RCC 7860 (cell line): ENCODE results near the gene EPHB1.

Experiments
- DNase-seq: peaks from one replicate; pipeline ENCODE4 v3.0.0-alpha.2; 2015; ENCODE audit warnings: low spot score
- FAIRE-seq: peaks from 2 replicates; lab custom pipeline; 2012; peaks lifted over from hg19 to GRCh38; lab: Jason Lieb, UNC

The EPHB1 gene

GRCh38 chr3:134804508-134805480 lies 9.7 kb downstream of the EPHB1 start:
- no peak for DNase-seq
- no peak for FAIRE-seq

- DNase-seq (no peak), FAIRE-seq (no peak)
Measured at GRCh38 chr3:134807189-134807588, 12.1 kb downstream of the EPHB1 start.

GRCh38 chr3:134808835-134809234 lies 13.8 kb downstream of the EPHB1 start:
- FAIRE-seq, result no peak

GRCh38 chr3:134809427-134810051 lies 14.5 kb downstream of the EPHB1 start:
- no peak for FAIRE-seq

More at GRCh38 chr3:134808835-134809234, 13.8 kb downstream of the EPHB1 start:
- DNase-seq, result no peak

GRCh38 chr3:134810052-134810435 lies 15.0 kb downstream of the EPHB1 start:
- no peak for DNase-seq
- no peak for FAIRE-seq

More at GRCh38 chr3:134809427-134810051, 14.5 kb downstream of the EPHB1 start:
- DNase-seq, result no peak

GRCh38 chr3:134810850-134811249 lies 15.8 kb downstream of the EPHB1 start:
- FAIRE-seq, result no peak
- DNase-seq, result no peak

GRCh38 chr3:134813618-134814017 lies 18.6 kb downstream of the EPHB1 start:
- no peak for FAIRE-seq
- no peak for DNase-seq

- FAIRE-seq, result no peak
- DNase-seq, result no peak
Measured at GRCh38 chr3:134815519-134815918, 20.5 kb downstream of the EPHB1 start.

- no peak for FAIRE-seq
- no peak for DNase-seq
Measured at GRCh38 chr3:134816623-134817022, 21.6 kb downstream of the EPHB1 start.

GRCh38 chr3:134817297-134817696 lies 22.2 kb downstream of the EPHB1 start:
- no peak for FAIRE-seq
- no peak for DNase-seq

- no peak for FAIRE-seq
Measured at GRCh38 chr3:134820994-134821393, 25.9 kb downstream of the EPHB1 start.

GRCh38 chr3:134822090-134822489 lies 27.0 kb downstream of the EPHB1 start:
- FAIRE-seq, result no peak
- no peak for DNase-seq

More at GRCh38 chr3:134820994-134821393, 25.9 kb downstream of the EPHB1 start:
- DNase-seq, result no peak

GRCh38 chr3:134823679-134824078 lies 28.6 kb downstream of the EPHB1 start:
- FAIRE-seq, result no peak
- no peak for DNase-seq

GRCh38 chr3:134824791-134825190 lies 29.7 kb downstream of the EPHB1 start:
- FAIRE-seq, result no peak
- no peak for DNase-seq

- FAIRE-seq (no peak), DNase-seq (no peak)
Measured at GRCh38 chr3:134827213-134827612, 32.2 kb downstream of the EPHB1 start.

- no peak for DNase-seq
- FAIRE-seq, result no peak
Measured at GRCh38 chr3:134829721-134830120, 34.7 kb downstream of the EPHB1 start.

- FAIRE-seq (no peak), DNase-seq (no peak)
Measured at GRCh38 chr3:134832585-134832984, 37.5 kb downstream of the EPHB1 start.

- no peak for FAIRE-seq
- no peak for DNase-seq
Measured at GRCh38 chr3:134833453-134834163, 38.5 kb downstream of the EPHB1 start.

- FAIRE-seq (no peak), DNase-seq (no peak)
Measured at GRCh38 chr3:134836921-134837320, 41.9 kb downstream of the EPHB1 start.

GRCh38 chr3:134838599-134838998 lies 43.5 kb downstream of the EPHB1 start:
- DNase-seq (no peak), FAIRE-seq (no peak)

- FAIRE-seq, result no peak
- DNase-seq, result no peak
Measured at GRCh38 chr3:134839422-134839821, 44.4 kb downstream of the EPHB1 start.
